ENCODE measurements around the gene MRTFA. TPM values are rescaled to one million over a fixed set of nuclear protein-coding genes. Genes with fewer than 3 reads are reported as not detected.
"Not testable (repeated sequence)": the region's sequence is repeated elsewhere in the genome, so short reads cannot be mapped to it uniquely, and the experiment has no call there.

Gene MRTFA
- total RNA-seq, 1 donor from 2014 or later = 32.6 TPM

GRCh38 chr22:40520562-40520961 is 116.0 kb downstream of the MRTFA start:
- no peak for DNase-seq

GRCh38 chr22:40519948-40520331 is 116.6 kb downstream of the MRTFA start:
- no peak for DNase-seq

GRCh38 chr22:40519284-40519947 is 117.1 kb downstream of the MRTFA start:
- DNase-seq = no peak

DNA sequence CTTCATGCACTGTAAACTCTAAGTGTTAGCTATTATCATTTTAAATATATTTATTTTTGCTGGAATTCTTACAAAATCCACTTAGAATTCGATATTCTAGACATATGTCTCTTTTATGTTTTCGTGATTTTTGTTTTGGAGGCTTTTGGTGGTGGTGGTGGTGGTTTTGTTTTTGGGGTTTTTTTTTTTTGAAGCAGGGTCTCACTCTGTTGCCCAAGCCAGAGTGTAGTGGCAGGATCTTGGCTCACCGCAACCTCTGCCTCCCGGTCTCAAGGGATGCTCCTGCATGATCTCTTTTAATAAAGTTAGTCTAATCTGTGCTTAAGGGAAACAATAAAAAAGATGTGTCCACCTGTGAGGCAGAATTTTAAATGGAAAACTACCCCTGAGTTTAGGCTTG is 117.7 kb downstream of the MRTFA start:
- no peak for DNase-seq

GRCh38 chr22:40517631-40518030 is 118.9 kb downstream of the MRTFA start:
- no peak for DNase-seq

GRCh38 chr22:40516416-40516815 is 120.1 kb downstream of the MRTFA start:
- DNase-seq = no peak

DNA sequence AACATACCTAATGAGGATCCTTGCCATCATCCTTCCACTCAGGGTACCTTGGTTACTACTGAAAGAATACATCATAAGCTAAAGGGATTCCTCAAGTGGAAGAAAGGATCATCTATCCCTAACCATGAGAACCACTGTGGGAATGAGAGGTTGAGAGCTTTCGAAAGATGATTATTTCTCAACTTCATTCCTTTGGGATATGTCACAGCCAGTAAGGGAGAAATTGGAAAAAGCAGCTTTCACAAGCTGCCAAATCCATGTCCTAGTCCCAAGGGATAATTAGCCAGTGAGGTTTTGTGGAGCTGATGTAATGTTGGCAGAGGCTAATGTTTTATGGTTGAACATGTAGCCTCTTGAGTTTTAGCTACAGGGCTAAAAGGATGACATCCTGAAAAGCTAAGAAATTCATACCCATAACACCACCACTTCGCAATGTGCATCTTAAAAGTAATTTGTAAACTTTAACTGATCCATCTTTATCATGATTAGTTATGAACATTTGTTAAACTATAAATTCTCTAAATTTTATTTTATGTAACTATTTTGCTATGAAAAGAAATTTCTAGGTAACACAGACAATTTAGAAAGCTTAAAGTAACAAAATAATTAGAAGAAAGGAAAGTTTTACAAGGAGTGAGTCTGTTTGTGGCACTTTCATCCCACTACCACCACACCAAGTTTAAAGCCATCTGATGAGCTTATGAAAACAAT is 123.9 kb downstream of the MRTFA start:
- peak; percentile 80 for DNase-seq

DNA sequence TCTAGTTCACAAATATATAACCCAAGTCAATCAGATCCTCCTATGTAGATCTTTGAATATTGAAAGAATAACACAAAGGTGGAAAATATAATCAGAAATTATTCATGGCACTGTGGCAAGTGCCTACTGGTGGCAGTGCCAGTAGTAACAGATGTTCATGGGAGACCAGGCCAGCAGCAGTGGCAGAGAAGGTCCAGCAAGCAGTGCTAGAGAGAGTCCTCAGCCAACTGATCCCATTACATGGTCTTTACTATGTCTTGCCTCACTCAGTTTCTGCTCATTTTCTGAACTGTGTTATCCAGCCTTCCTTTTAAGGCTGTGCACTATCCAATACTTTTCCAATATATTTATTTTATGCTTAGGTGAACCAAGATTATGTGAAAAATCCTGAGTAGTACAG is 124.9 kb downstream of the MRTFA start:
- DNase-seq = no peak

DNA sequence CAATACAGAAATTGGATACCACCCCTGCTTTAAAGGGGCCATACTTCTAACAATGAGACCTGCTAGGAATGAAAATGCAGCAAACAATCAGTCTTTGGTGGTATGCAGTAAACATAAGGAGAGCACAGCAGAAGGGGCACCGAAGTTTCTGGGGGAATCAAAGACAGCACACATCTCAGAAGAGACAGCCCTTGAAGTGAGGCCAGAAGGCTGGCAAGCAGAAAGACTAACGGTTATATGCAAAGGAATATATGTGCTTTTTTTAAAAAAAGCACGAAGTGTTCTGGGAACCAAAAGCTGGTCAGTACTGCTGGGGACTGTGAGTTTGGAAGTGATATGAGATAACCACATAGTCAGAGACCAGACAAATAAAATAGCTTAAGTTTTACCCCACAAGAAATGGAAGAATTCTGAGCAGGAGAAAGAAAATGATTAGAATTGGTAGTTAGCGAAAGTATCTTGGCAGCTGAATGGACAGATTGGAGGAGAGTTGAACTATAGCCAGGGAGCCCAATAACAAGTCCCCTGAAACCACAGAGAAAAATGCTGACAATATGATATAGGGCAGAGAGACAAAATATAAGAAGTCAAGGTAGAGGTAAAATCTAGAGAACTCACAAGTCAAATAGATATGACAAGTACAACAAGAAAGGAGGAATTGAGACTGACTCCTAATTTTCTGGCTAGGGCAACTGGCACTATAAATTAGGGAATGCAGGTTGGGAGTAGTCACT is 125.7 kb downstream of the MRTFA start:
- DNase-seq = no peak

DNA sequence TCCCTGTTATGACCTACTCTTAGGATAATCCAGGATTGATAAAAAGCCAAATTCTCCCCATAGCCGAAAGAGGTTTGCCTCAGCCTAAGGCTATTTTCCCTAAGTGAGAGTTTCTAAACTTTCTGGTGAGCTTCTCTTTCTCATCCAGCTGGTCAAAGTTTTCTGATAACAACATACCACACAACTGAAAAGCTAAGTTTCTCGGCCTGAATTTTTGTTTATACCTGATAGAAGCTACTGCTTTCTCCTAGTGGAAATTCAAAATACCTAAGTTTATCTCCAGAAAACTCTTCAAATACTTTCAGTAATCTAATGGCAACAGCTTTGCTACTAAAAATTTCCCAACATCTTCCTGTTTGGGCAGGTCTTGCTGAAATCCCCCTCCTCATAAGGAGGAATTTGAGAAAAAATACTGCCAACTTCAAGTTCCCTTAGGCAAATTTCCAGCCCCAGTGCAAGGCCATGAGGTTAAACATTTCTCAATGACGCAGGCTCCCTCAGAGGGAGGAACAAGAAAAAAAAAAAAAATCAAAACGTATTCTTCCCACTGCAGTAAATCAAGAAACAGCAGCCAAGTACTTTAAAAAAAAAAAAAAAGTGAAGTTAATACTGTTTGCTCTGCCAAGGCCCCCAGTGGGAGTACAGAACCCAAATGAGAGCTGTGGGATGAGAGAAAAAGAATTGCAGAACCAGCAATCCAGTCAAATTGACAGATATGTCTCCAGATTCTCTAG is 127.0 kb downstream of the MRTFA start:
- DNase-seq = peak; percentile 60

DNA sequence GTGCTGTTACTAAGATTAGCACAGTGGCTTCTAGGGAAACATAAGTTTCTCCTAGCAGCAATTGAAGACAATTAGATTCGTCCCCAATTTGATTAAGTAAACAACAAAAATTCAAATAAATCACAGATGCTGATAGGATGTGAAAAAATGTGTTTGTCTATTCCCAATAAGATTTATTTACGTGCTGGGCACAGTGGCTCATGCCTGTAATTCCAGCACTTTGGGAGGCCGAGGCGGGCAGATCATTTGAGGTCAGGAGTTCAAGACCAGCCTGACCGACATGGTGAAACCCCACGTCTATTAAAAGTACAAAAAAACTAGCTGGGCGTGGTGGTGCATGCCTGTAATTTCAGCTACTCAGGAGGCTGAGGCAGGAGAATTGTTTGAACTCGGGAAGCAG is 128.5 kb downstream of the MRTFA start:
- not testable (repeated sequence) for DNase-seq

DNA sequence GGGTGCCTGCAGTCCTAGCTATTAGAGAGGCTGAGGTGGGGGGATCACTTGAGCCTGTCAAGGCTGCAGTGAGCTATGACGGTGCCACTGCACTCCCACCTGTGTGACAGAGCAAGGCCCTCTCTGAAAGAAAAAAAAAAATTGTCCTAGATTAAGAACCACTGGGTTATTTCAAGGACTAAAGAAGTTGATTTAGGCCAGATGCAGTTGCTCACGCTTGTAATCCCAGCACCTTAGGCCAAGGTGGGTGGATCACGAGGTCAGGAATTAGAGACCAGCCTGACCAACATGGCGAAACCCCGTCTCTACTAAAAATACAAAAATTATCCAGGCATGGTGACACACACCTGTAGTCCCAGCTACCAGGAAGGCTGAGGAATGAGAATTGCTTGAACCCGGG is 129.0 kb downstream of the MRTFA start:
- no peak for DNase-seq

GRCh38 chr22:40506762-40507161 is 129.8 kb downstream of the MRTFA start:
- no peak for DNase-seq

- no peak for DNase-seq
Observed at GRCh38 chr22:40504285-40505249, 132.0 kb downstream of the MRTFA start.

- DNase-seq = no peak
Observed at GRCh38 chr22:40502919-40503318, 133.6 kb downstream of the MRTFA start.

DNA sequence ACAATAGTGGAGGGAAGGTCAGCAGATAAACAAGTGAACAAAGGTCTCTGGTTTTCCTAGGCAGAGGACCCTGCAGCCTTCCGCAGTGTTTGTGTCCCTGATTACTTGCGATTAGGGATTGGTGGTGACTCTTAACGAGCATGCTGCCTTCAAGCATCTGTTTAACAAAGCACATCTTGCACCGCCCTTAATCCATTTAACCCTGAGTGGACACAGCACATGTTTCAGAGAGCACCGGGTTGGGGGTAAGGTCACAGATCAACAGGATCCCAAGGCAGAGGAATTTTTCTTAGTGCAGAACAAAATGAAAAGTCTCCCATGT is 136.1 kb downstream of the MRTFA start:
- DNase-seq = not testable (repeated sequence)

DNA sequence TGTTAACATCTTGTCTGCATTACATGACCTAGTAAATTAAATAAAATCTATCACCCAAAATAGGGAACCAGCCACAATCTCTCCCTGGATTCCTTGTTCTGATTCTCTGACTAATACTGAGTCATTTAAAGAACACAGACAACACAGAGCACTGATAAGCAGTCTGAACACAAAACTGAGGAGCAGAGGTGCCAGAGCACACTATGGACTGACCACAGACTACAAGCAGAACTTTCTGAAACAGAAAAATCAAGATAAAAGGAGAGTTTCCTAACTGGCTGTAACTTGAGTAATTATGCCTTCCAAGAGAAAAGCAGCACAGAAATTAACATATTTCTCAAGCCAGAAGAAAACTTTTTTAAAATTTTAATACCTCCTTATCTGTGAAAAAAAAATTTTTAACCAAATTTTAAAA is 137.3 kb downstream of the MRTFA start:
- peak; percentile 50 for DNase-seq

- DNase-seq = no peak
Observed at GRCh38 chr22:40498420-40499208, 137.9 kb downstream of the MRTFA start.

GRCh38 chr22:40493441-40493840 is 143.1 kb downstream of the MRTFA start:
- DNase-seq = no peak

DNA sequence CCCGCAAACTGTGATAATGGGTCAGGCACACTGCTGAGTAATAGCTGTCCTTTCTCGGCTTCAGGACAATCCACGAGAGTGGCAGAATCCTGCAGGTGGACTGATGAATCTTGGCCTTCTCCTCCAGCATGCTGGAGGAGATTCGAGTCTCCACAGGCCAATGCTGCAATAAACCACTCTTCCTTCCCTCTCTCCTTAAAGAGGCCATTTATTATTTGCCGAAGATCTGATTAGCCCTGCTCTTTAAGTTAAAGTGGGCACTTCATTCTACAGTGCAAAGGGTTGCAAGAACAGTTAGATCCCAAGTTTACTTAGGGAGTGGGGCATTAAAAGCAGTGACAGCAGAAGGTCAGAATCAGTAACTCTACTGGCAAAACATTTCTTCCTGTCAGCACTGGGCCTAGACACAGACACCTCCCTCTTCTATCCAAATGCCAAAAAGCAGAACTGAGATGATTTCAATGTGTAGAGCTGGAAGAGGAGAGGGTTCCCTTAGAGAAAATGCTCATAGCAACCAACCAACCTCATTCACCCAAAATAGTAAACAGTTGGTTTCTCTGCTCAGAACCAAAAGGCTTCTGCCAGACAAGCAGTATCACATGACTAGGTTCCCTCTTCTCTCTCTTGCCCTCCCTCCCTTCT is 144.4 kb downstream of the MRTFA start:
- peak; percentile 95 for DNase-seq

All from skin of body (tissue), 2 donors.